BE2C (cell line): Measurements from ENCODE around the gene PCBP1.
"Not testable (repeated sequence)": the region's sequence is repeated elsewhere in the genome, so short reads cannot be mapped to it uniquely, and the experiment has no call there.

ENCODE experiments used
- DNase-seq: peaks from one replicate; pipeline ENCODE4 v3.0.0-alpha.2; 2020
- H3K27me3 ChIP-seq: fragments of 250-450 bp; sonication (Bioruptor Pico); 2 replicates; pipeline ENCODE4 v1.5.1; 2020; ENCODE audit warnings: mild to moderate bottlenecking
- H3K36me3 ChIP-seq: fragments of 250-450 bp; sonication (Bioruptor Pico); 2 replicates; pipeline ENCODE4 v1.5.1; 2020; ENCODE audit warnings: mild to moderate bottlenecking
- H3K4me1 ChIP-seq: fragments of 250-450 bp; sonication (Bioruptor Pico); 2 replicates; pipeline ENCODE4 v1.5.1; 2020
- H3K4me3 ChIP-seq: 2 replicates; pipeline ENCODE4 v1.5.1; 2011; ENCODE audit warnings: low read depth, low read length
- H3K9me3 ChIP-seq: fragments of 250-450 bp; sonication (Bioruptor Pico); 2 replicates; pipeline ENCODE4 v1.5.1; 2020
- CTCF ChIP-seq: IDR thresholded peaks from 2 replicates; pipeline ENCODE4 v1.5.1; 2012; ENCODE audit warnings: mild to moderate bottlenecking, low read depth, low read length

The PCBP1 gene

GRCh38 chr2:70050631-70051425 is 36.4 kb upstream of the PCBP1 start:
- DNase-seq = no peak
- H3K36me3 ChIP-seq = no peaks in the 10 kb centered on the region

GRCh38 chr2:70055259-70055658 is 32.0 kb upstream of the PCBP1 start:
- H3K36me3 ChIP-seq, DNase-seq, H3K4me3 ChIP-seq, H3K27me3 ChIP-seq, H3K4me1 ChIP-seq, H3K9me3 ChIP-seq: not testable (repeated sequence)

More at GRCh38 chr2:70050631-70051425, 36.4 kb upstream of the PCBP1 start:
- Histone ChIP-seq H3K4me3 (no peak overlapping the region), H3K27me3 (no peaks in the 10 kb centered on the region), H3K4me1 (no peaks in the 10 kb centered on the region), H3K9me3 (no peaks in the 10 kb centered on the region)
- no peak for TF ChIP-seq CTCF

- H3K4me3 ChIP-seq = no peak overlapping the region
- H3K27me3 ChIP-seq = no peaks in the 10 kb centered on the region
- H3K4me1 ChIP-seq = no peaks in the 10 kb centered on the region
- no peaks in the 10 kb centered on the region for H3K9me3 ChIP-seq
- no peaks in the 10 kb centered on the region for H3K36me3 ChIP-seq
- DNase-seq = no peak
- no peak for TF ChIP-seq CTCF
Observed at GRCh38 chr2:70061317-70061716, 26.0 kb upstream of the PCBP1 start.

DNA sequence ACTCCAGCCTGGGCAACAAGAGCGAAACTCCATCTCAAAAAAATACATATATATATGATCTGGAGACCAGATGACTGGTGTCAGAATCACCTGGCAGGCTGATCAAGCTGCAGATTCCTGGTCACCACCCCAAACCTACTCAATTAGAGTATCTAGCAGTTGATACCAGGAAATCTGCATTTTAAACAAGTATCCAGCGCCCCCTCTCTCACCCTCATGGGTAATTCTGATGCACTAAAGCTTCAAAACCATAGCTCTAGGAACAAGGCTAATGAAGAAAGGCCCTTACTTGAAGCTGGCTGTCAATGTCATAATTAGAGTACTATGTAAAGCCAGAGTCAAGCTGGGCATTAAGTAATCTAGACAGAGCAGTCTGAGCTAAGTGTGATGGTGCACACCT is 25.0 kb upstream of the PCBP1 start:
- no peaks in the 10 kb centered on the region for H3K4me1 ChIP-seq
- DNase-seq = no peak
- H3K4me3 ChIP-seq = no peak overlapping the region
- TF ChIP-seq CTCF = no peak
- H3K27me3 ChIP-seq = no peaks in the 10 kb centered on the region
- no peaks in the 10 kb centered on the region for H3K36me3 ChIP-seq
- no peaks in the 10 kb centered on the region for H3K9me3 ChIP-seq

DNA sequence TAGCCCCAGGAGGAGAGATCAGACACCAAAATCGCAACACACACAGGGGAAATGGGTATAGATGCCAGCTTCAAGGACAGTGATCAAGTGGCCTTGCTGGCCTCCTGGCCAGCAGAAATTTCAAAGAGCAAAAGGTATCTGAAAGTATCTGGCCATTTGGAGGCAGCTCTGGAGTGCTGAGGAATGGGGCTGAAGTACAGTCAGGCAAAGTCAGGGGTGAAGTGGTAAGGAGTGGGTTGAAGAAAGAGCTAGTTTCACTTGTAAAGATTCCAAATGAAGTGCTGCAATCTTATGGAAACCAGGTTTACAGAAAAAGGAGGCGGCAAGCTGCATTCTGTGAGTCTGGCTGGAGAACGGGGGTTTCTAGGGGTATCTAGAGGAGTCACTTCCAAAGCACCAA is 19.2 kb upstream of the PCBP1 start:
- Histone ChIP-seq H3K4me1 (no peaks in the 10 kb centered on the region), H3K36me3 (no peaks in the 10 kb centered on the region), H3K4me3 (no peak overlapping the region), H3K27me3 (no peaks in the 10 kb centered on the region), H3K9me3 (no peaks in the 10 kb centered on the region)
- DNase-seq = no peak
- TF ChIP-seq CTCF = no peak

DNA sequence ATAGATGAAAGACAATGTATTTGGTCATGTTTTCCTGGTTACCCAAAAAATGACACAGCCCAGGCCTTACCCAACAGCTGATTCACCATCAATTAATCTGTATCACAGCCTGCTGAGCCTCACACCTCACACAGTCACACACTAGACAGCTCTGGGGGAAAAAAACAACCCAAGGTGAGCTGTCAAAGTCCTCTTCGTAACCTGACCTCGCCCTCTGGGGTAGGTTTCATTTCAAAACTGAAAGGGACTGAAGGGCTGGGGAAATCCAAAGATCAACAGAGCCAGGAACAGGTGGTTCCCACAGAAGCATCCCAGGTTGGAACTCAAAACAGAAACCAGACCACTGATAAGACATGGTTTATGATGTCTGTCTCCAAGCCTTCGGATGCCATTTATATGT is 18.2 kb upstream of the PCBP1 start:
- Histone ChIP-seq H3K36me3 (no peaks in the 10 kb centered on the region), H3K9me3 (no peaks in the 10 kb centered on the region), H3K4me1 (no peaks in the 10 kb centered on the region), H3K27me3 (no peaks in the 10 kb centered on the region), H3K4me3 (no peak overlapping the region)
- no peak for DNase-seq
- no peak for TF ChIP-seq CTCF
